Endodermal cell (in vitro differentiated cells): ENCODE results near the gene GALK2. TPM values are rescaled to one million over a fixed set of nuclear protein-coding genes. Genes with fewer than 3 reads are reported as not detected.

Experiments
- DNase-seq: peaks from one replicate; pipeline ENCODE4 v3.0.0-alpha.2; 2017
- H3K27ac ChIP-seq: 2 replicates; pipeline ENCODE4 v1.5.1; 2013; ENCODE audit warnings: mild to moderate bottlenecking, low read depth, low read length, moderate library complexity
- H3K27me3 ChIP-seq: 2 replicates; pipeline ENCODE4 v1.6.1; 2013; ENCODE audit warnings: mild to moderate bottlenecking, low read length, moderate library complexity; ENCODE audit not compliant: insufficient read depth, control insufficient read depth, poor library complexity, severe bottlenecking
- H3K36me3 ChIP-seq: 2 replicates; pipeline ENCODE4 v1.7.0; 2013; ENCODE audit warnings: mild to moderate bottlenecking, low read length, moderate library complexity; ENCODE audit not compliant: control insufficient read depth, insufficient read depth
- H3K4me1 ChIP-seq: one replicate; pipeline ENCODE4 v1.7.0; 2013; ENCODE audit warnings: low read length; ENCODE audit not compliant: control insufficient read depth, insufficient read depth
- H3K4me3 ChIP-seq: 2 replicates; pipeline ENCODE4 v1.5.1; 2013; ENCODE audit warnings: mild to moderate bottlenecking, low read length, moderate library complexity
- H3K9ac ChIP-seq: 2 replicates; pipeline ENCODE4 v1.6.1; 2013; ENCODE audit warnings: mild to moderate bottlenecking, low read length, moderate library complexity; ENCODE audit not compliant: poor library complexity, severe bottlenecking; ENCODE audit errors: extremely low read depth
- H3K9me3 ChIP-seq: 2 replicates; pipeline ENCODE4 v1.6.1; 2013; ENCODE audit warnings: mild to moderate bottlenecking, low read length, moderate library complexity; ENCODE audit not compliant: control insufficient read depth
- H3K27ac Mint-ChIP-seq: 2 replicates; pipeline ENCODE4 v1.8.0; 2020; ENCODE audit warnings: mixed read lengths
- H3K27me3 Mint-ChIP-seq: 2 replicates; pipeline ENCODE4 v1.8.0; 2021; ENCODE audit warnings: mild to moderate bottlenecking, mixed read lengths; ENCODE audit not compliant: insufficient read depth
- H3K36me3 Mint-ChIP-seq: 2 replicates; pipeline ENCODE4 v1.8.0; 2020; ENCODE audit warnings: low read depth, mixed read lengths
- H3K4me1 Mint-ChIP-seq: 2 replicates; pipeline ENCODE4 v1.8.0; 2020; ENCODE audit warnings: mixed read lengths
- H3K4me3 Mint-ChIP-seq: 2 replicates; pipeline ENCODE4 v1.8.0; 2020; ENCODE audit warnings: mild to moderate bottlenecking, moderate library complexity, mixed read lengths
- H3K9me3 Mint-ChIP-seq: 2 replicates; pipeline ENCODE4 v1.8.0; 2020; ENCODE audit warnings: mild to moderate bottlenecking, mixed read lengths
- CTCF ChIP-seq: fragments of 200-600 bp; sonication (generic); conservative IDR thresholded peaks from 2 replicates; pipeline ENCODE4 v1.5.0; 2021; ENCODE audit warnings: antibody characterized with exemption, mild to moderate bottlenecking
- WGBS, 2 experiments: methylation state at CpG; one replicate each; pipeline versions ENCODE4 v1.1.5 to v1.1.7; 2013; ENCODE audit warnings: missing lambda C conversion rate in 2 of 2, mixed read lengths in 1 of 2; ENCODE audit not compliant: insufficient coverage in 1 of 2, insufficient read length in 1 of 2; 5-methylcytosine and 5-hydroxymethylcytosine counted together
- total RNA-seq, 2 donors: library from RNA; stranded (reverse); fragmentation: NEBNext Ultra II Directional in 1 of 2; extraction: Animal tissue kit (Norgen Biotek cat#: 25700) in 1 of 2; gene quantifications; 2 replicates in 1 of 2; 3 replicates in 1 of 2; pipeline ENCODE4 v1.2.1, GENCODE V29; 2021

The GALK2 gene
- total RNA-seq, 2 donors from 2014 or later, result 13.4 to 19.1 TPM

- H3K4me1 Mint-ChIP-seq, result peaks cover 2% of the 10 kb centered on the region
- Histone ChIP-seq H3K36me3 (no peaks in the 10 kb centered on the region), H3K9me3 (no peaks in the 10 kb centered on the region), H3K9ac (no peak overlapping the region), H3K4me3 (no peak overlapping the region), H3K4me1 (no peaks in the 10 kb centered on the region), H3K27ac (no peak overlapping the region), H3K27me3 (no peaks in the 10 kb centered on the region)
- peaks cover 5% of the 10 kb centered on the region for H3K9me3 Mint-ChIP-seq
- H3K4me3 Mint-ChIP-seq, result no peak overlapping the region
- peaks cover 12% of the 10 kb centered on the region for H3K36me3 Mint-ChIP-seq
- no peak overlapping the region for H3K27ac Mint-ChIP-seq
- no peak for DNase-seq
- no peaks in the 10 kb centered on the region for H3K27me3 Mint-ChIP-seq
- no peak for TF ChIP-seq CTCF
- 96% methylated on average over 3 of the region's 3 CpGs; no CpG with 5 or more reads in 1 of the 2 experiments for WGBS, 2 experiments
These were observed 133.0 kb downstream of the GALK2 start for GRCh38 chr15:49303003-49303402.

- H3K9me3 Mint-ChIP-seq, result no peaks in the 10 kb centered on the region
- no peaks in the 10 kb centered on the region for H3K36me3 ChIP-seq
- DNase-seq, result no peak
- WGBS, 2 experiments, result 92% methylated on average over 1 of the region's 1 CpG; no CpG with 5 or more reads in 1 of the 2 experiments
- no peak for TF ChIP-seq CTCF
- H3K36me3 Mint-ChIP-seq, result peaks cover 13% of the 10 kb centered on the region
- H3K4me3 Mint-ChIP-seq, result no peak overlapping the region
- H3K9ac ChIP-seq, result no peak overlapping the region
- H3K27ac ChIP-seq, result no peak overlapping the region
- H3K9me3 ChIP-seq, result no peaks in the 10 kb centered on the region
- no peaks in the 10 kb centered on the region for H3K4me1 ChIP-seq
- no peaks in the 10 kb centered on the region for H3K27me3 ChIP-seq
- no peaks in the 10 kb centered on the region for H3K27me3 Mint-ChIP-seq
- no peak overlapping the region for H3K4me3 ChIP-seq
- peaks cover 5% of the 10 kb centered on the region for H3K4me1 Mint-ChIP-seq
- H3K27ac Mint-ChIP-seq, result no peak overlapping the region
These were observed 136.5 kb downstream of the GALK2 start for GRCh38 chr15:49306551-49306950.

GRCh38 chr15:49308686-49309085 is 138.6 kb downstream of the GALK2 start:
- 85 to 86% methylated on average over 2 of the region's 2 CpGs for WGBS, 2 experiments
- peaks cover 13% of the 10 kb centered on the region for H3K36me3 Mint-ChIP-seq
- DNase-seq, result no peak

More at GRCh38 chr15:49308686-49309085, 138.6 kb downstream of the GALK2 start:
- no peak overlapping the region for H3K27ac Mint-ChIP-seq
- no peaks in the 10 kb centered on the region for H3K36me3 ChIP-seq
- H3K4me1 Mint-ChIP-seq, result peaks cover 5% of the 10 kb centered on the region
- H3K9me3 ChIP-seq, result no peaks in the 10 kb centered on the region
- H3K4me3 Mint-ChIP-seq, result no peak overlapping the region
- no peak for TF ChIP-seq CTCF
- H3K4me1 ChIP-seq, result no peaks in the 10 kb centered on the region
- no peaks in the 10 kb centered on the region for H3K9me3 Mint-ChIP-seq
- no peak overlapping the region for H3K27ac ChIP-seq
- no peaks in the 10 kb centered on the region for H3K27me3 ChIP-seq
- no peak overlapping the region for H3K4me3 ChIP-seq
- H3K9ac ChIP-seq, result no peak overlapping the region
- H3K27me3 Mint-ChIP-seq, result no peaks in the 10 kb centered on the region
